Measurements from ENCODE around the gene PANK1. TPM values are rescaled to one million over a fixed set of nuclear protein-coding genes. Genes with fewer than 3 reads are reported as not detected.

PANK1 gene
- total RNA-seq, 1 experiment from 2014 or later = 24.9 TPM

DNA sequence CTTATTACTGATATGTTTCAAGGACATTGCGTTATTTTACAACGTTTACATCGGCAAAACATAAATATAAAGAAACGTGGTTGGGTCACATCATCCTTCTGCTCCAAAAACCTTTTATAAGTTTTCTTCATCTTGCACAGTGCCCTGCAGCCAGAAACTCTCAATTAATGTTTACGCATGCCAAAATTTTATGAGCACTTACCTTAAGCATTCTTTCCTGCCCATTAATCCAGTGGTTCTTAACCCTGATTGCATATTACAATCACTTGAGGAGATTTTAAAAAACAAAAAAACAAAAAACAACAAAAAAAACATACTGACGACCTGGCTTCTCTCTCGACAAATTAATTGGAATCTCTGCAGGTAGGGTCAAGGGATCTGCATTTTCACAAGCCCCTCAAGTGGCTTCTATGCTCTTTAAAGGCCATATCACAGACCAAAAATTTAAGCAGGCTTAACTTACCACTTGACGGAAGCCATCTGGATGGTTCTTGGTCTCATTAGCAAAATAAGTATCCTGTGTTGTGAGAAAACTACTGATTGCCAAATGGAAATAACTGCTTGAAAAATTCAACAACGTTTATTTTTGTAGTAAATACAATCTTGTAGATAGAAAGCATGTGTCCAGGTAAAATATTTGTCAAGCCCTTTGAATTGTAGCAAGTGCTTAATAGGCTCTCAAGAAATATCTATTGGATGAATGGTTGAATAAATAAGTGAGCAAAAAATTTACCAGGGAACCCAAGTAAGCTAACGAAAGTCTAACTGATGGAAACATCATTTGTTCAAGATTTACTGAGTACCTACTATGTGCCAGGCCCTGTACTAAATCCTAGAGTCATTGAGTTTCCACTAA lies 78.7 kb downstream of the PANK1 start (continued):
- TF ChIP-seq CDX4 (CRISPR knock-in tag; IDR thresholded peaks at IDR 0.05; ENCODE audit: borderline replicate concordance) (no peak), ZNF232 (CRISPR knock-in tag; IDR thresholded peaks at IDR 0.05) (no peak), ZBTB21 (CRISPR knock-in tag; IDR thresholded peaks at IDR 0.05; ENCODE audit: borderline replicate concordance) (no peak), GRHL2 (CRISPR knock-in tag; IDR thresholded peaks at IDR 0.05; ENCODE audit: insufficient replicate concordance, severe bottlenecking) (no peak), SMAD3 (CRISPR knock-in tag; IDR thresholded peaks at IDR 0.05; ENCODE audit: borderline replicate concordance) (no peak)
- TF ChIP-seq, protein P1, sequence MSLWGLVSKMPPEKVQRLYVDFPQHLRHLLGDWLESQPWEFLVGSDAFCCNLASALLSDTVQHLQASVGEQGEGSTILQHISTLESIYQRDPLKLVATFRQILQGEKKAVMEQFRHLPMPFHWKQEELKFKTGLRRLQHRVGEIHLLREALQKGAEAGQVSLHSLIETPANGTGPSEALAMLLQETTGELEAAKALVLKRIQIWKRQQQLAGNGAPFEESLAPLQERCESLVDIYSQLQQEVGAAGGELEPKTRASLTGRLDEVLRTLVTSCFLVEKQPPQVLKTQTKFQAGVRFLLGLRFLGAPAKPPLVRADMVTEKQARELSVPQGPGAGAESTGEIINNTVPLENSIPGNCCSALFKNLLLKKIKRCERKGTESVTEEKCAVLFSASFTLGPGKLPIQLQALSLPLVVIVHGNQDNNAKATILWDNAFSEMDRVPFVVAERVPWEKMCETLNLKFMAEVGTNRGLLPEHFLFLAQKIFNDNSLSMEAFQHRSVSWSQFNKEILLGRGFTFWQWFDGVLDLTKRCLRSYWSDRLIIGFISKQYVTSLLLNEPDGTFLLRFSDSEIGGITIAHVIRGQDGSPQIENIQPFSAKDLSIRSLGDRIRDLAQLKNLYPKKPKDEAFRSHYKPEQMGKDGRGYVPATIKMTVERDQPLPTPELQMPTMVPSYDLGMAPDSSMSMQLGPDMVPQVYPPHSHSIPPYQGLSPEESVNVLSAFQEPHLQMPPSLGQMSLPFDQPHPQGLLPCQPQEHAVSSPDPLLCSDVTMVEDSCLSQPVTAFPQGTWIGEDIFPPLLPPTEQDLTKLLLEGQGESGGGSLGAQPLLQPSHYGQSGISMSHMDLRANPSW (CRISPR knock-in tag; conservative IDR thresholded peaks at IDR 0.05; ENCODE audit: low read depth) = no peak
- TF ChIP-seq, protein P2, sequence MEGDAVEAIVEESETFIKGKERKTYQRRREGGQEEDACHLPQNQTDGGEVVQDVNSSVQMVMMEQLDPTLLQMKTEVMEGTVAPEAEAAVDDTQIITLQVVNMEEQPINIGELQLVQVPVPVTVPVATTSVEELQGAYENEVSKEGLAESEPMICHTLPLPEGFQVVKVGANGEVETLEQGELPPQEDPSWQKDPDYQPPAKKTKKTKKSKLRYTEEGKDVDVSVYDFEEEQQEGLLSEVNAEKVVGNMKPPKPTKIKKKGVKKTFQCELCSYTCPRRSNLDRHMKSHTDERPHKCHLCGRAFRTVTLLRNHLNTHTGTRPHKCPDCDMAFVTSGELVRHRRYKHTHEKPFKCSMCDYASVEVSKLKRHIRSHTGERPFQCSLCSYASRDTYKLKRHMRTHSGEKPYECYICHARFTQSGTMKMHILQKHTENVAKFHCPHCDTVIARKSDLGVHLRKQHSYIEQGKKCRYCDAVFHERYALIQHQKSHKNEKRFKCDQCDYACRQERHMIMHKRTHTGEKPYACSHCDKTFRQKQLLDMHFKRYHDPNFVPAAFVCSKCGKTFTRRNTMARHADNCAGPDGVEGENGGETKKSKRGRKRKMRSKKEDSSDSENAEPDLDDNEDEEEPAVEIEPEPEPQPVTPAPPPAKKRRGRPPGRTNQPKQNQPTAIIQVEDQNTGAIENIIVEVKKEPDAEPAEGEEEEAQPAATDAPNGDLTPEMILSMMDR (IDR thresholded peaks at IDR 0.05) = no peak

DNA sequence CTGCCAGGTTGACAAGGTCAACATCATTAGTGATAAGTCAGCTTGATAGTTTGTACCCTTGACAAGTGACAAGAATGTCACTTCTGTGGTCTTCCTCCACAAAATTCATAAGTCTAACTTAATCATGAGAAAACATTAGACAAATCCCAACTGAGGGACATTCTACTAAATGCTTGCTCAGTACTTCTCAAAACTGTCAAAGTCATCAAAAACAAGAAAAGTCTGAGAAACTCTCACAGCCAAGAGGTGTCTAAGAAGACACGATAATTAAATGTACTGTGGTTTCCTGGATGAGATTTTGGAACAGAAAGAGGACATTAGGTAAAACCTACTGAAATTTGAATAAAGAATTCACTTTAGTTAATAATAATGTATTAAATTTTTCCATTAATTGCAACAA lies 79.9 kb downstream of the PANK1 start:
- ATAC-seq = no peak
- POLR2A ChIA-PET = no interaction called here
- H3K27me3 Mint-ChIP-seq (ENCODE audit: low read depth) = no peaks in the 10 kb centered on the region
- CTCF ChIA-PET = interaction anchor here (0.6 to 1.2 kb wide), 3 partner anchors 31 to 346 kb away, joined by 3 to 5 read pairs (median 4); no protein-coding TSS in a partner anchor
- 0 out of 2 replicates have a peak, but pooled peaks cover 4% of the 10 kb centered on the region for H3K9me3 Mint-ChIP-seq
- H3K27ac Mint-ChIP-seq = no peak overlapping the region
- no peaks in the 10 kb centered on the region for H3K36me3 Mint-ChIP-seq
- no peak overlapping the region for H3K4me3 Mint-ChIP-seq
- H3K4me1 Mint-ChIP-seq = peaks cover 44% of the 10 kb centered on the region
- no peak for DNase-seq (ENCODE audit: low spot score)
- TF ChIP-seq JAZF1 (CRISPR knock-in tag; IDR thresholded peaks at IDR 0.05) (no peak), NFATC4 (CRISPR knock-in tag; IDR thresholded peaks at IDR 0.05) (no peak), CREB1 (CRISPR knock-in tag; IDR thresholded peaks at IDR 0.05) (no peak), FOXK1 (CRISPR knock-in tag; IDR thresholded peaks at IDR 0.05) (no peak), ATF1 (CRISPR knock-in tag; IDR thresholded peaks at IDR 0.05) (no peak), EMX1 (CRISPR knock-in tag; IDR thresholded peaks at IDR 0.05) (no peak), NFYB (CRISPR knock-in tag; conservative IDR thresholded peaks at IDR 0.05; ENCODE audit: low read depth) (no peak), MLX (CRISPR knock-in tag; IDR thresholded peaks at IDR 0.05) (no peak), GTF2I (CRISPR knock-in tag; conservative IDR thresholded peaks at IDR 0.05) (no peak), ZNF423 (CRISPR knock-in tag; IDR thresholded peaks at IDR 0.05) (no peak), PRRX2 (CRISPR knock-in tag; IDR thresholded peaks at IDR 0.05) (no peak), CBFB (CRISPR knock-in tag; IDR thresholded peaks at IDR 0.05; ENCODE audit: low read depth) (no peak), TEAD4 (CRISPR knock-in tag; IDR thresholded peaks at IDR 0.05) (no peak)
- TF ChIP-seq, protein P3, sequence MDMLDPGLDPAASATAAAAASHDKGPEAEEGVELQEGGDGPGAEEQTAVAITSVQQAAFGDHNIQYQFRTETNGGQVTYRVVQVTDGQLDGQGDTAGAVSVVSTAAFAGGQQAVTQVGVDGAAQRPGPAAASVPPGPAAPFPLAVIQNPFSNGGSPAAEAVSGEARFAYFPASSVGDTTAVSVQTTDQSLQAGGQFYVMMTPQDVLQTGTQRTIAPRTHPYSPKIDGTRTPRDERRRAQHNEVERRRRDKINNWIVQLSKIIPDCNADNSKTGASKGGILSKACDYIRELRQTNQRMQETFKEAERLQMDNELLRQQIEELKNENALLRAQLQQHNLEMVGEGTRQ (CRISPR knock-in tag; IDR thresholded peaks at IDR 0.05) = no peak
- TF ChIP-seq, protein P4, sequence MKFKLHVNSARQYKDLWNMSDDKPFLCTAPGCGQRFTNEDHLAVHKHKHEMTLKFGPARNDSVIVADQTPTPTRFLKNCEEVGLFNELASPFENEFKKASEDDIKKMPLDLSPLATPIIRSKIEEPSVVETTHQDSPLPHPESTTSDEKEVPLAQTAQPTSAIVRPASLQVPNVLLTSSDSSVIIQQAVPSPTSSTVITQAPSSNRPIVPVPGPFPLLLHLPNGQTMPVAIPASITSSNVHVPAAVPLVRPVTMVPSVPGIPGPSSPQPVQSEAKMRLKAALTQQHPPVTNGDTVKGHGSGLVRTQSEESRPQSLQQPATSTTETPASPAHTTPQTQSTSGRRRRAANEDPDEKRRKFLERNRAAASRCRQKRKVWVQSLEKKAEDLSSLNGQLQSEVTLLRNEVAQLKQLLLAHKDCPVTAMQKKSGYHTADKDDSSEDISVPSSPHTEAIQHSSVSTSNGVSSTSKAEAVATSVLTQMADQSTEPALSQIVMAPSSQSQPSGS (CRISPR knock-in tag; IDR thresholded peaks at IDR 0.05; ENCODE audit: borderline replicate concordance, low read depth) = no peak
- TF ChIP-seq, protein P5, sequence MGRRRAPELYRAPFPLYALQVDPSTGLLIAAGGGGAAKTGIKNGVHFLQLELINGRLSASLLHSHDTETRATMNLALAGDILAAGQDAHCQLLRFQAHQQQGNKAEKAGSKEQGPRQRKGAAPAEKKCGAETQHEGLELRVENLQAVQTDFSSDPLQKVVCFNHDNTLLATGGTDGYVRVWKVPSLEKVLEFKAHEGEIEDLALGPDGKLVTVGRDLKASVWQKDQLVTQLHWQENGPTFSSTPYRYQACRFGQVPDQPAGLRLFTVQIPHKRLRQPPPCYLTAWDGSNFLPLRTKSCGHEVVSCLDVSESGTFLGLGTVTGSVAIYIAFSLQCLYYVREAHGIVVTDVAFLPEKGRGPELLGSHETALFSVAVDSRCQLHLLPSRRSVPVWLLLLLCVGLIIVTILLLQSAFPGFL (CRISPR knock-in tag; IDR thresholded peaks at IDR 0.05; ENCODE audit: borderline replicate concordance) = no peak
- TF ChIP-seq, protein P6, sequence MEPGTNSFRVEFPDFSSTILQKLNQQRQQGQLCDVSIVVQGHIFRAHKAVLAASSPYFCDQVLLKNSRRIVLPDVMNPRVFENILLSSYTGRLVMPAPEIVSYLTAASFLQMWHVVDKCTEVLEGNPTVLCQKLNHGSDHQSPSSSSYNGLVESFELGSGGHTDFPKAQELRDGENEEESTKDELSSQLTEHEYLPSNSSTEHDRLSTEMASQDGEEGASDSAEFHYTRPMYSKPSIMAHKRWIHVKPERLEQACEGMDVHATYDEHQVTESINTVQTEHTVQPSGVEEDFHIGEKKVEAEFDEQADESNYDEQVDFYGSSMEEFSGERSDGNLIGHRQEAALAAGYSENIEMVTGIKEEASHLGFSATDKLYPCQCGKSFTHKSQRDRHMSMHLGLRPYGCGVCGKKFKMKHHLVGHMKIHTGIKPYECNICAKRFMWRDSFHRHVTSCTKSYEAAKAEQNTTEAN (CRISPR knock-in tag; IDR thresholded peaks at IDR 0.05) = no peak
